DOHH2 (cell line): ENCODE results near the gene PIK3CA.

Experiments used
- H3F3A ChIP-seq: fragments of 200-600 bp; sonication (generic), shearing (Covaris generic); 2 replicates; pipeline ENCODE4 v1.6.0; 2016; ENCODE audit warnings: antibody characterized with exemption, mild to moderate bottlenecking; ENCODE audit not compliant: control insufficient read depth, insufficient read depth
- H3K27ac ChIP-seq: fragments of 200-600 bp; sonication (generic); 2 replicates; pipeline ENCODE4 v1.5.1; 2014; ENCODE audit warnings: low read depth, mild to moderate bottlenecking, low read length, moderate library complexity
- H3K27me3 ChIP-seq: fragments of 200-600 bp; sonication (generic); 2 replicates; pipeline ENCODE4 v1.6.1; 2014; ENCODE audit warnings: mild to moderate bottlenecking, low read length, mixed read lengths; ENCODE audit not compliant: control insufficient read depth
- H3K36me3 ChIP-seq: fragments of 200-600 bp; sonication (generic); 2 replicates; pipeline ENCODE4 v1.6.1; 2014; ENCODE audit warnings: mild to moderate bottlenecking, low read length, moderate library complexity, mixed read lengths; ENCODE audit not compliant: control insufficient read depth
- H3K4me1 ChIP-seq: fragments of 200-600 bp; sonication (generic); 2 replicates; pipeline ENCODE4 v1.6.1; 2014; ENCODE audit warnings: mild to moderate bottlenecking, low read length, mixed read lengths; ENCODE audit not compliant: control insufficient read depth
- H3K4me2 ChIP-seq: fragments of 200-600 bp; sonication (generic); 2 replicates; pipeline ENCODE4 v1.6.0; 2014; ENCODE audit warnings: mild to moderate bottlenecking, low read length, moderate library complexity
- H3K4me3 ChIP-seq: fragments of 200-600 bp; sonication (generic); 2 replicates; pipeline ENCODE4 v1.5.1; 2014; ENCODE audit warnings: mild to moderate bottlenecking, low read length, mixed read lengths
- H3K79me2 ChIP-seq: fragments of 200-600 bp; sonication (generic); 2 replicates; pipeline ENCODE4 v1.6.1; 2014; ENCODE audit warnings: mild to moderate bottlenecking, low read length, mixed read lengths; ENCODE audit not compliant: control insufficient read depth
- H3K9me2 ChIP-seq: fragments of 200-600 bp; sonication (generic); replicated peaks from 2 replicates; pipeline ENCODE4 v1.6.1; 2014; ENCODE audit warnings: mild to moderate bottlenecking, low read length, mixed read lengths; ENCODE audit not compliant: control insufficient read depth
- H3K9me3 ChIP-seq: fragments of 200-600 bp; sonication (generic); 2 replicates; pipeline ENCODE4 v1.6.1; 2014; ENCODE audit warnings: antibody characterized with exemption, low read length, mixed read lengths; ENCODE audit not compliant: control insufficient read depth, insufficient read depth
- H4K20me1 ChIP-seq: fragments of 200-600 bp; sonication (generic); 2 replicates; pipeline ENCODE4 v1.6.0; 2014; ENCODE audit warnings: low read depth, mild to moderate bottlenecking, antibody characterized with exemption, low read length, moderate library complexity; ENCODE audit not compliant: control insufficient read depth, insufficient read depth
- EZH2phosphoT487 ChIP-seq: fragments of 200-600 bp; sonication (generic); IDR thresholded peaks from 2 replicates; pipeline ENCODE4 v1.6.1; 2017; ENCODE audit warnings: borderline replicate concordance, mild to moderate bottlenecking, antibody characterized with exemption, low read length, moderate library complexity, mixed read lengths
- TF ChIP-seq, protein P1 (sequence below): fragments of 200-600 bp; sonication (generic); IDR thresholded peaks from one replicate; pipeline ENCODE4 v1.5.1; 2014; ENCODE audit warnings: antibody characterized with exemption, mild to moderate bottlenecking, low read depth, low read length; ENCODE audit not compliant: poor library complexity, severe bottlenecking

PIK3CA gene

DNA sequence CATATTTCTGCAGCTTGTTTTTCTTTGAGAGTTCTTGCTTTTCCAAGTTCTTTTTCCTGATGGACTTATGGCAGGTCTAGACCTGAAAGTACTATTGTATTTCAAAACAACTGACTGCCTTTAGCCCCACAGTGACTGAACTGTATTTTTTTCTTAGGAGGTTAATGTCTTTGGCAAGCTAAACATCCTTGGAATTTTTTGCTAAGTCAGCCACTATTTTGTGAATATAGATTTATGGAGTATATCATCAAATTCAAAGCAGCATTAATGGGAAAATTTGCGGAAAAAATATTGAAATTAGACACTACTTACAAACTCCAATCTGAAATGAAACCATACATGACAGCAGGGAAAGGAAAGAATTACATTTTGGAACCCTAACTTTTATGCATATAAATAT lies 8.6 kb downstream of the PIK3CA start:
- Histone ChIP-seq H3K27ac (no peak overlapping the region), H3K4me1 (no peaks in the 10 kb centered on the region; the same call in 1 of the 2 replicates), H3F3A (no peaks in the 10 kb centered on the region), H3K79me2 (peaks cover 97% of the 10 kb centered on the region), H3K4me3 (no peak overlapping the region), H3K9me3 (no peaks in the 10 kb centered on the region), H4K20me1 (peaks cover 7% of the 10 kb centered on the region), H3K27me3 (no peaks in the 10 kb centered on the region), H3K36me3 (no peaks in the 10 kb centered on the region), H3K4me2 (no peak overlapping the region), H3K9me2 (no peaks in the 10 kb centered on the region)
- TF ChIP-seq EZH2phosphoT487 = no peak
- TF ChIP-seq, protein P1, sequence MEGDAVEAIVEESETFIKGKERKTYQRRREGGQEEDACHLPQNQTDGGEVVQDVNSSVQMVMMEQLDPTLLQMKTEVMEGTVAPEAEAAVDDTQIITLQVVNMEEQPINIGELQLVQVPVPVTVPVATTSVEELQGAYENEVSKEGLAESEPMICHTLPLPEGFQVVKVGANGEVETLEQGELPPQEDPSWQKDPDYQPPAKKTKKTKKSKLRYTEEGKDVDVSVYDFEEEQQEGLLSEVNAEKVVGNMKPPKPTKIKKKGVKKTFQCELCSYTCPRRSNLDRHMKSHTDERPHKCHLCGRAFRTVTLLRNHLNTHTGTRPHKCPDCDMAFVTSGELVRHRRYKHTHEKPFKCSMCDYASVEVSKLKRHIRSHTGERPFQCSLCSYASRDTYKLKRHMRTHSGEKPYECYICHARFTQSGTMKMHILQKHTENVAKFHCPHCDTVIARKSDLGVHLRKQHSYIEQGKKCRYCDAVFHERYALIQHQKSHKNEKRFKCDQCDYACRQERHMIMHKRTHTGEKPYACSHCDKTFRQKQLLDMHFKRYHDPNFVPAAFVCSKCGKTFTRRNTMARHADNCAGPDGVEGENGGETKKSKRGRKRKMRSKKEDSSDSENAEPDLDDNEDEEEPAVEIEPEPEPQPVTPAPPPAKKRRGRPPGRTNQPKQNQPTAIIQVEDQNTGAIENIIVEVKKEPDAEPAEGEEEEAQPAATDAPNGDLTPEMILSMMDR = no peak

DNA sequence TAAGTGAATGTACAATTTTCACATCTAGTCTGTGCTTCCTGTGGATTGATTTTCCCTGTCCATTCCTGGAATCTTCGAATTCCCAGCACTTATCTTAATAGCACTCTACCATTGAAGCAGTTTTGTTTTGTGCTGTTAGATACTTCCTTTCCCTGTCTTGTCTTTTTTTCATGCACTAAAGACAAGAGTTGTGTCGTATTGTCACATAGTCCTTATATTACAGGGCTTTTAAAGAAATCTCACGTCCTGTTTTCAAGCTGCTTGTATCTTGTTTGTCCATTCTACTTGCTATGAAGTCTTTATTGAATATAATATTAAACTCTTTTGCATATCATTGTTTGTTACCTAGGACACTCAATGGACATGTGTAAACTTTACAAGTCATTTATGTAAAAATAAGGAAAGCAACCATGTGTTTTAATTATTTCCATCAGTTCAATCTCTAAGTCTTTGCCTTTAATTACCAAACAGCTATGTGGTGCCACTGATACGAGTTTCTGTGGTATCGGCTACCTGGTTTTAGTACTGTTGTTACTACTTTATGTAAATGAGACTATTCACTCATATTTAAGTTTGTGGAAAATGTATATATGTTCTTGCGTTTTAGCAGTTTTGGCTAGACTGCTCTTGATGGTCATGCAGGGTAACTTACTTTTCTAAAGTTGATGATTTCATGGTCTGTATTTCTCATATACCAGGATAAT lies 10.3 kb downstream of the PIK3CA start:
- Histone ChIP-seq H3F3A (no peaks in the 10 kb centered on the region), H3K4me1 (peaks cover 6% of the 10 kb centered on the region), H3K27ac (no peak overlapping the region), H3K4me3 (no peak overlapping the region), H3K9me2 (no peaks in the 10 kb centered on the region), H3K27me3 (no peaks in the 10 kb centered on the region), H3K79me2 (peaks cover 94% of the 10 kb centered on the region), H4K20me1 (no peaks in the 10 kb centered on the region), H3K36me3 (no peaks in the 10 kb centered on the region), H3K4me2 (no peak overlapping the region), H3K9me3 (no peaks in the 10 kb centered on the region)
- TF ChIP-seq, protein P1 = no peak
- no peak for TF ChIP-seq EZH2phosphoT487

DNA sequence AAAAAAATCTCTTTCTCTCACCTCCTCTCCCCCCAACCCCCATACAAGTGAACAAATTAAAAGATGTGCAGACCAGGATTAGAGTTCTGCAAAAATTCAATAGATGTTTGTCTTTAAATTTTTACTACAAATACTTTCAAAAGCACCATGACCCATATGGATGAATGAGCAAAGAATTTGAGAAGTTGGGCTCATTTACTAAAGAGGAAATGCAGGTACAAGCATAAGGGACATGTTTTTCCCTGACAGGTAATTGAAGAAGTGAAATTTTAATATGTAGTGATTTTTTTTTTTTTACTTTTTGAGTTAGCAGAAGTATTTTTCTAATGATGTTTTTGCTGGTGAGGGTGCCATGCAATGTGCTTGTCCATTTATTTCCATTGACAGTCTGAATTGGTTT lies 15.3 kb downstream of the PIK3CA start:
- Histone ChIP-seq H3F3A (no peaks in the 10 kb centered on the region), H3K27ac (no peak overlapping the region), H3K9me3 (no peaks in the 10 kb centered on the region), H3K79me2 (peaks cover 84% of the 10 kb centered on the region), H3K4me3 (no peak overlapping the region), H3K4me2 (no peak overlapping the region), H3K36me3 (no peaks in the 10 kb centered on the region), H3K9me2 (no peaks in the 10 kb centered on the region), H4K20me1 (no peaks in the 10 kb centered on the region), H3K27me3 (no peaks in the 10 kb centered on the region), H3K4me1 (peaks cover 18% of the 10 kb centered on the region)
- TF ChIP-seq EZH2phosphoT487 = no peak
- TF ChIP-seq, protein P1 = no peak
